Activated T-cell treated with anti-CD3 and anti-CD28 coated beads, Interleukin-2, amount 50 U/mL, for 48 hours (primary cell): ENCODE data around the gene HOXA11.

Experiments
- DNase-seq, 2 experiments: peaks; one replicate each; pipeline ENCODE4 v3.0.0-alpha.2; 2020

HOXA11 gene

DNA sequence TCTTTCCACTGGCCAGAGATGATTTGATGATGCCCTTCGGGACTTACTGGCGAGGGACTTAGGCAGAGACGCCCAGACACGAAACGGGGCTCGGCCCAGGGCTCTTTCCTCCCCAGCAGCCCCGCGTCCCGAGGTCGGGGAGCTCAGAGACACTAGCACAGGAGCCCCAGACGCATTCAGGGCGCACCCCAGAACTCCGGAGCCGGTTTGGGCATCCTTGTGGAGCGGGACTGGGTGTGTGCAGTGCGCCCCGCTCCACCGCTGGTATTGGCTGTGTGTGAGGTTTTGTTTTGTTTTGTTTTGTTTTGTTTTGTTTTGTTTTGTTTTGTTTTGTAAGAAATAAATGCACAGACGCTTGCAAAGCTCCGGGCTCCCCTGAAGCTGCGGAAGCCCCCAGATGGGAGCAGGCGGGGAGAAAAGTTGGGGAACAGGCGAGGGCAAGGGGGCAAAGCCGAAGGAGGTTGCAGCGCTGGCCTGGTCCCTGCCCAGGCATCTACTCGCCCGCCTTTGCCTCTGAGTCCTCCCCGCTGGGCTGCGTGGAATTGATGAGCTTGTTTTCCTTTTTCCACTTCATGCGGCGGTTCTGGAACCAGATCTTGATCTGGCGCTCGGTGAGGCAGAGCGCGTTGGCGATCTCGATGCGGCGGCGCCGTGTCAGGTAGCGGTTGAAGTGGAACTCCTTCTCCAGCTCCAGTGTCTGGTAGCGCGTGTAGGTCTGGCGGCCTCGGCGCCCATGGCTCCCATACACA, 39.7 kb downstream of the HOXA11 start:
- no peak for DNase-seq

DNA sequence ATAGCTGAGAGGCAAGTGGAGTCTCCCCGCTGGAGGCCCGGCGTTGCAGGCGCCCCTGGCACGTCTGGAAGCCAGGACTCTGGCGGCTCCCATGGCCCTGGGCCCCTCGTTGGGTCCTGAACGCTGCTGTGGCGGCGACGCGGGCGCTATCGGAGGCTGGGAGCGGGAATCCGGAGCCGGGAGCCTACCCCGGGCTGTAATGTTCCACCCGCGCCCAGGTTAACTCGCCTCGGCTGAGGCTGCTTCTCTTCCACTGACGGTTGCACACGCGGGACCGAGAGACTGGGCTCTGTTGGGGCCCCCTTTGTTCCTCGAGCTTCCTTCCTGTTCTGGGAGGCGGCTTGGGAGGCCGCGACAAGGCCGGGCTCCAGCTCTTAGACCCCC, 40.3 kb downstream of the HOXA11 start:
- DNase-seq: no peak

DNA sequence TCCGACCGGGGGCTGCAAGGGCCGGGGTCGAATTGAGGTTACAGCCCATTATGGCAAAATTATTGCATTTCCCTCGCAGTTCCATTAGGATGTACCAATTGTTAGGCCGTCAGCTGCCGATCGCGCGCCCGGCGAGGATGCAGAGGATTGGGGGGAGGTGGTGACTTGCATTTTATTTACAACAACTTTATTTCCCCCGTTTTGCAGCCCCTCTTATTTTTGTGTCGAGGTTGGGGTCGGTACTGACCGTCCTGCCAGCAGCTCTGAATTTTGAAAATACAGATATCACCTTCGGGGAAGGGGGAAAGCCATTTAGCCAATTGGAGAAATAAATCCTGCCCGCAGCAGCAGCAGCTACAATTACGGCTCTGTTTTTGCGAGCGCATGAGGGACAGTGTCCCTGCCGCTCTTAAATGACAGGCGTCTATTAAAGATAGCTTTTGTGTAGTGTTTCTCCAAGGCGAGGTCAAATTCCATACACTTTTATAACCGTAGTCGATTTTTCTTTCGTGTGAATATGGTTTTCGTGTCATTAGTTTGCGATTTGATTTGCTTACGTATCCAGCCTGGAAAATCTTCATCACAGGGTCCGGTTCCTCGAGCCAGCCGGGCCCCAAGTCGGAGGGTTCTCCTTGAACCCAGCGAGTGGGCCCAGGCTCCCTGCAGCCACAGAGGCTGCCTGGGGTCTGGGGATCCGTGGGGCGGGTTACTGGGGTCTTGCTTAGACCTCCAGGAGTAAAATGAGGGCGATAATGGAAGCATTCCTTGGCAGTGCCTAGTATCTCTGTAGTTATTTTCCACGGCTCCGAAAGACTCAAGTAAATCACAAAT, 40.9 kb downstream of the HOXA11 start:
- DNase-seq: no peak

DNA sequence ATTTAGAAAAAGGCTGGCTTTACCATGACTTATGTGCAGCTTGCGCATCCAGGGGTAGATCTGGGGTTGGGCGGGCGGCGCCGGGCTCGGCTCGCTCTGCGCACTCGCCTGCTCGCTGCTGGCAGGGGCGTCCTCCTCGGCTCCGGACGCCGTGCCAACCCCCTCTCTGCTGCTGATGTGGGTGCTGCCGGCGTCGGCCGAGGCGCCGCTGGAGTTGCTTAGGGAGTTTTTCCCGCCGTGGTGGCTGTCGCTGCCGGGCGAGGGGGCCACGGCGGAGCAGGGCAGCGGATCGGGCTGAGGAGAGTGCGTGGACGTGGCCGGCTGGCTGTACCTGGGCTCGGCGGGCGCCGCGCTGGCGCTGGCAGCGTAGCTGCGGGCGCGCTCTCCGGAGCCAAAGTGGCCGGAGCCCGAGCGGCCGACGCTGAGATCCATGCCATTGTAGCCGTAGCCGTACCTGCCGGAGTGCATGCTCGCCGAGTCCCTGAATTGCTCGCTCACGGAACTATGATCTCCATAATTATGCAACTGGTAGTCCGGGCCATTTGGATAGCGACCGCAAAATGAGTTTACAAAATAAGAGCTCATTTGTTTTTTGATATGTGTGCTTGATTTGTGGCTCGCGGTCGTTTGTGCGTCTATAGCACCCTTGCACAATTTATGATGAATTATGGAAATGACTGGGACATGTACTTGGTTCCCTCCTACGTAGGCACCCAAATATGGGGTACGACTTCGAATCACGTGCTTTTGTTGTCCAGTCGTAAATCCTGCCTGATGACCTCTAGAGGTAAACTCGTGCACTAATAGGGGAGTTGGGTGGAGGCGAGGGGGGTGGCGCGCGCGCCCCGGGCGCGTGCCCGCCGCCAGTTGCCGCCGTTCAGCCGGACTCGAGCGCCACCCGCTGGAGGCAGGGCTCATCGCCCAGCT, 41.7 kb downstream of the HOXA11 start, which contains the start of gene HOXA5:
Gene HOXA5 (minus strand): TSS at position 659 of the 927 bp plus-strand sequence. CDS start 74 bp downstream, at position 585.
- DNase-seq: no peak

DNA sequence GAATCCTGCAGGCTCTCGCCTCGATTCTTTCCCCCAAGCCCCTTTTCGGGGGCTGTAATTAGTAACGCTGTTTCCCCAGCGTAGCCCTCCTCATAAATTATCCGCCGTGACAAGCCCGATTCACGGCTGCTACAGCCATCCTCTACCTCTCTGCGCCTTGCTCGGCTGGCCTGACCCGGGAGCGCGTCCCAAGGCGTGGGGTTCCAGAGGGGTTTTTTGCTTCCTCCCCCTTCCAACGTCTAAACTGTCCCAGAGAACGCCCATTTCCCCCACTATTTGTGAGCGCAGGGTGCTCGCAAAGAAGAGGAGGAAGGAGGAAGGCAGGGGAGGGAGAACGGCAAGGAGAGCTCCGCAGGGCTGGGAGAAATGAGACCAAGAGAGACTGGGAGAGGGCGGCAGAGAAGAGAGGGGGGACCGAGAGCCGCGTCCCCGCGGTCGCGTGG, 42.4 kb downstream of the HOXA11 start:
- no peak for DNase-seq

DNA sequence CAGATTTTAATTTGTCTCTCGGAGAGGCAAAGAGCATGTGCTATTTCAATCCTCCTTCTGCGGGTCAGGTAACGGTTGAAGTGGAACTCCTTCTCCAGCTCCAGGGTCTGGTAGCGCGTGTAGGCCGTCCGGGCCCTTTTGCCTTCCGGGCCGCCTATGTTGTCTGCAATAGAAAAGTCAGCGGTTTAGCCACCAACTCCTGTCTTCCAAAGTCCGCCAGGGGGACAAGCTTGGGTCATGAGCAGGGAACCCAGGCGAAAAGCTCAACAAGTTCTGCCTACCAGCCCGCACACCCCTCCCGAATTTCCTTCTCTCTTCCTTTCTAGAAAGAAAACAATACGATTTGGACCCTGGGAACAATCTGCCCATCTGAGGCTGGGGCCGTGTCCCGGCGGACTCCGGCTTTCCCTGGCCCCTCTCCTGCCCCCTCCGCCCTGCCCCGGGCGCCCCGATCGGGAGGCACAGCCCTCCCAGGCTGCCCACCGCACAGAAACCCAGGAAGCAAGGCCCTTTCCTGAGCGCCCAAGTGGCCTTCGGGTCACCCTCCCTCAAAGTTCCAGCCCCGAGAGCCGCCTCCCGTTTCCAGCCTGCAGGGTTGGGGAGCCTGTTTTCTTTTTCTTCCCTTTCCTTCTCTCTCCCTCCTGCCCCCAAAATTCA, 43.0 kb downstream of the HOXA11 start:
- DNase-seq: no peak

DNA sequence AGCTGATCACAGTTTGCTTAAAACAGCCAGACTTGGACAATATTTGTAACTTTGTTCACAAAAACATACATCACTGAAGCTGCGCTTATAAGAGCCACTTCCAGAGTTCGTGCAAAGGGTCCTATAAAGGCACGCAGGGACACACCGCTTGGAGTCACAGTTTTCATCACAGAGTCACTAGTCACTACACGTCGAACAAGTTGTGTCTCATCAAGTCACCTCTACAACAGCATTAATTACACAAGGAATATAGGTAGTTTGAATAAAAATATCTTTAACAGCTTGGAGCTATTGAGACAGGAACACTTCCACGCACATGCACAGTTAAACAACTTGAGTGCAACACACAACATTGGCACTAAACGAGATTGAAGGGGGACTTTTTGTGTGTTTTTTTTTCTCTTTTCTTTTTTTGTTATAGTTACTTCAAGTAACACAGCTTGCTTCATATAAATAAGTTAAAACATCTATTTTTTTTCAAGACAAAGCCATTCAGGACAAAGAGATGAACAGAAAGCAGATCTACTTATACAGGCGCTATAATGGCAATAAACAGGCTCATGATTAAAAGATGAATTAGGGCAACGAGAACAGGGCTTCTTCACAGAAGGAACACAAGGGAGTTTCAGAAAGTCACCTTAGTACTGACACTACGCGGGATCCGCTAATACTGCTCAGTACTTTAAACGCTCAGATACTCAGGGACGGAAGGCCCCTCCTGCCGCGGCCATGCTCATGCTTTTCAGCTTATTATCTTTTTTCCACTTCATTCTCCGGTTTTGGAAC, 43.7 kb downstream of the HOXA11 start:
- no peak for DNase-seq

DNA sequence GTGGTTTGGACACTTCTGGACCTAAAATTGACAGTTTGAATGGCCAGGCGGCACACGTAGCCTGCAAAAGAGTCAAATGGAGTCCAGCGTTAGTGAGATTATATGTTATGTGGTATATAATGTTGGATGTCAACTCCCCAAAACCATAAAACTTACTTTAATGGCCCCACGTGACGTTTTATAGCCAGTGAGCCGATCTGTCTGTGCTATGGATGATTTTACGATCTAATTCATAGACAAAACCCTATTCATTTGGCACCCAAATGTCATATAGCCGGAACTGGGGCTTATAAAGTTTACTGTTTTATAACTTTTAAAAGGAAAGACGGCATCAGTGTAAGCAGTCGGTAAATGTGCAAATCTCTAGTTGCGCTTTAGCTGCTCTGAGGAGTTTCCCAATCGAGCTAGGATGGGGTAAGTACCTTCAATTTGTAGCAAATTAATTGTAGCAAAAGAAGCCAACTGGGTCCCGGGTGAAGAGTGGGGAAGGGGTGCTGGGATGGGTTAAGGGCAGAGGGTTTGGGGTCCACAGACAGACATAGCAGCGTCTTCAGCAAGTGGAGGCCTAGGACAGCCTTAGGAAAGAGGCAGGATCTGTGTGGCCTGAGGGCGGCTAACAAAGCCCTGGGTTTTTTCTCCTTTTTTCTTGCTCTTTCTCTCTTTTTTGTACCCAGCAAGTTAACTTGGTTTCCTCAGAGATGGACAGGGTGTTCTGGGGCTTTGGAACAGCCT, 44.7 kb downstream of the HOXA11 start:
- DNase-seq: no peak

DNA sequence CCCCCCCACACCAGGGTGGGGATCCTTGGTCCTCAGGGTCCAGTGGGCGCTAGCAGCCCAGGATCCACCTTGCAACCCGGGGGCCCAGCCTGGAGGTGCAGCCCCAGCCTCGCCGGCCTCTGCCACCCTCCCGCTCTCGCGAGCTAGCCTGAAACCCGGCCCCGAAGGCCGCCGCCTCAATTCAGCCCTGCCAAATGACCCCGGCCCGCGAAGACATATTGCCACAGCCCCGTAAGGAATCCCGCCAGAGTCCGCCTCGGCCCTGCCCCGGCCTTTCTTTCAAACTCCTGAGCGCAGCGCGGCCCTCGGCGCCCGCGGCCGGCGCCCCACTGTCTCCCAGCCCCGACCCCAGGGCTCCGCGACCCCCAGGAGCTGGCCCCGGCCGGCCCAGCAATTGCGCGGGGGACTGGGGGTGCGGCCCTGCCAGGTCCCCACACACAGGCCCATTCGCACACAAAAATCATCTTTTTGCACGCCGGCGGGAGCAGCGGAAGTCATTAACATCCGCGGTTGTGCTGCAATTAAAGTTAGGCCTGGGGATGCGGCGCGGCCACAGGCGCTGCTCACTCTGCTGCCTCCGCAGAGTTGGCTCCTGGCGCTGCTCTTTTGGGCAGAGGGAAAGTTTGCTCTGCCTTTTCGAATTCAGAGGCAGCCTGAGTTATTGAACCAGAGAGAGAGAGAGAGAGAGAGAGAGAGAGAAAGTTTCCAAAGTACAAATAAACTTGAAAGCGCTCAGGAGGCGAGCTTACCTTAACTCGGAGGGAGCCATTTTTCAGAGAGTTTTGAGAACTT, 45.5 kb downstream of the HOXA11 start:
- DNase-seq: no peak

DNA sequence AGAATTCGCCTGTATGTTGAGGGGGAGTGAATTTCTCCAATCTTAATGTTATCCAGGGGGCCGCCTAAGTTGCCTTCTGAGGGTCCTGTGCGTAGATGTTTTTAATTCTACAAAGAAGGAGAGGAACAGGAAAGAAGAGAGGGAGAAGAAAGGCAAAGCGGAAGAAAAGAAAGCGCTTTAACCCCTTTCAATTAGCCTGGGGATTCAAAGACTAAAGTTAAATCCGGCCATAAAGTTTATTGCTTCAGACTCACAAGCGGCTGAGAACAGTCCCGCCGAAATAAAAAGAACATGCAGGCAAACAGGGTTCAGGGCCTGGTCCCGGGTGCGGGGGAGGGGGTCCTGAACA, 46.1 kb downstream of the HOXA11 start:
- DNase-seq: no peak

DNA sequence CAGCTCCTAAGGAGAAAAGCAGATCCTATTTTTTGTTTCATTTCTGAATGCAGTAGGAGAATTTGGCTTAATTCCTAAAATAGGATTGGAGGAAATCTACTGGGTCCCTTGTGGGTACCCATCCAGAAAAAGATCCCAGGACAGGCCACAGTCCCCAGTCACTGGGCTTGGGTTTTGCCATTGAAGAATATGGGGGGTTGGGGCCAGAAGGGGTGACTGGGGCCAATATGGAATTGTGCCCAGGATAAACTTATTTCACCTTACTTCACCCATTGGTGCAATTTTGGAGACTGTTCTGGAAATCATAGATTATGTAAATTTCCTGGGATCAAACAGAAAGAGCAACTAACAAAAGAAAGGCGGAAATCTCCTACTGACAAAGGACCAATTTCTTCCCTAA, 46.6 kb downstream of the HOXA11 start:
- no peak for DNase-seq

DNA sequence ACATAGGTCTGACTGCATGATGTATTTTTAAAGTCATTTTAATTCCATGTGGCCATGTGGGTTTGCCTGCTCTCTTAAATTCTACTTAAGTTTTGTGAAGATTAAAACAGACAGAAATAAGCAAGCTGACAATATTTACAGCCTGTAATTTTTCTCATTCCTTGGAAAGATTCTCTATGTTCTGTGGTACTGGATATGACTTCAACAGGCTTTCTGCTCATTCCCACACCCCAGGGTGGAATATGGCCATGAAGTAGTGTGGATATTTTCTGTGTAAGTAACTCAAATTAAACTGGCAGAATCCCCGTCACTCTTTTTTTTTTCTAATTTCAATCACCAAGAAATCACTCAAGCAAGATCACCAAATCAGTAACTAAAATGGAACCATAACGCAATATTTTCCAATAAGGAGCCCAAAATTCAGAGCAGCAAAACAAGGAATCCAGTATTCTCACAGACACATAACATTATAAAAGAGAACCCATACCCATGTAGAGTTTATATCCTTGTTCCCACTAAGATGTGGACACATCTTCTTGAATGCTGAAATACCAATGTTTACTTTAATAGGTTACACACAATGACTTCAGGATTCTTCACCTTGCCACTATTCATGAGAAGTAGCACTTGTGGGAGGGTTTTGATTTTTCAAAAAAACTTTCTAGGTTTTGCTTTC, 47.3 kb downstream of the HOXA11 start:
- no peak for DNase-seq

DNA sequence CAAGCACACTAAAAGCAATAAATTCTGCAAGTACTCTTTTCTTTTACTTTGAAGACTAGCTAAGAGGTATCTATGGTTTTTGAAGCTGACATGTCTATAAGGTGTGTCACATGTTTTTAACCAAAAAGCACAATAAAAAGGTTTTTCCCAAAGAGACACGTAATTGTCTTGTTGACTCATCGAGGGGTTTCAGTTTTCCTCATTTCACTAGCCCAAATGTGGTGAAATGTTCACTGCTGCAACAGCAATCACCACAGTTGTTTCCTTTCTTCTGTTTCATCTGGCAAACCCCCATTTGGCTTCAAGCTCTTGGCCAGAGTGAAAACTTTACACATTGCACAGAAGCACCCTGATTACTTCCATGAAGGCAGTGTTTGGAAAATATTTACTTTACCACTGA, 50.6 kb downstream of the HOXA11 start:
- DNase-seq: no peak

DNA sequence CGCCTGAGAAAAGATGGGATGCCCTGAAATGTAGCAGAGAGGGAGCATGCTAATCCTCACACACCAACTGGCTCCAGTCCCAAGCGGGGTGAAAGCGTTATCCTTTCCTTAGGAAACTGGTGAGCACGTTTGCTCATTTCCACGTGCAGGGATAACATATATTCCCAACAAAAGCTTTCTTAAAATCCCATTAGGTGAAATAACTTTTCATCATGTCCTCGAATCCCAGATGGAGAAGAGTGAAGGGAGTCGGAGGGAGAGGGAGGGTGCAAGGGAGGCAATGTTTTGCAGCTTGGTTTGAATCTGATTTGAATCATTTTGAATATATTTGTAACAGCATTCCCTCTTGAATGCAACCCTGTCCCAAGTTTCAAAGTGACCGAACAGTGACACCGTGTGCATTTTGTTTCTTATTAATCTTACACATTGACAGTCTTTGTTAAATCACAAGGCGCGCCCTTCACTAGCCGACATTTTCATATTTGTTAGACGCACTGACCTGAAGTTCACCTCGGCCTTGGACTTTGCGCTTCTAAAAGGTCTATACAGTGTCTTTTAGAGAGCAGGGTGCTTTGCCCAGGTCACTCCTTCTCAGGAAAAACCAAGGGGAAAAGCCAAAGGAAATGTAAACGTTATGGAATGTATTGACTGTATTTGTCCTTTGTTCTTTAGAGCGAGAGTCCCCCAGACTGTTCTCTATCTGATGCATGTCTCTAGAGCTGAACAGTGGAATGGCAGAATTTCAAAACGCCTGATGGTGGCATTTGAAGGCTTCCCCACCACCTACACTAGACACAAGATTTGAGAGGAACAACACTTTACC, 51.4 kb downstream of the HOXA11 start:
- DNase-seq: no peak

DNA sequence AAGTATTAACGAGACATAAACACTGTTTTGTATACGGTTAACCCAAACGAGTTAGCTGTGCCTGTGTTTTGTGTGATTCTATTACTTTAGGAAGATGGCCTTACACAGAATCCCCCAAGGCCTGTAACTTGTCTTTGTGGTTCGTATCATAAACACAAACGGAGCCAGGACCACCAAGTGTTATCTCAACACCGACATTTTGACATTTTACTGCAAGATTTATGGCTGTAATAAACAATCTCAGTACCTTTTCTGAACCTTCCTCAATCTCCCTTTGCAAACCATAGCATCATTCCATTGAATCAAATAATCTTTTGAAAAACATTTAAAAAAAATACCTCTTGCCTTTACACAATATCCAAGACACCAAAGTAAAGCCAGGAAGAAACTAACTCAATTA, 52.1 kb downstream of the HOXA11 start:
- DNase-seq: no peak

DNA sequence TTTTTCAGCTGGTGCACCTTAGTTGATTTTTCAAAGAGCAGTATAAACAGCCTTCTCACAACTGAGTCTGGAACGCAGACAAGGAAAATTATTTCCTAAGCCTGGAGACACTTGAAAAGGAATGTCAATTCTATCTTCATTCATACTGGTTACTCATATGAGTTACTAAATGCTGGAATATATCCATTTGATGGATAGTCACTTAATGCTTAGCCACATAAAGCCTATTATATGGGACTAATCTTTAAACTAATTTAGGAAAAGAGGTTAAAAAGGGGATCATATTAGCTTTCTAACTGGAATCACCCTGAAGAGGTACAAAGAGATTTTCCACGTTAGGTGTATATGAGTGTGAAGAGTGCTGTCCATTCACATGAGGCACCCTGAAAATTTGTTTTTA, 52.8 kb downstream of the HOXA11 start:
- no peak for DNase-seq

DNA sequence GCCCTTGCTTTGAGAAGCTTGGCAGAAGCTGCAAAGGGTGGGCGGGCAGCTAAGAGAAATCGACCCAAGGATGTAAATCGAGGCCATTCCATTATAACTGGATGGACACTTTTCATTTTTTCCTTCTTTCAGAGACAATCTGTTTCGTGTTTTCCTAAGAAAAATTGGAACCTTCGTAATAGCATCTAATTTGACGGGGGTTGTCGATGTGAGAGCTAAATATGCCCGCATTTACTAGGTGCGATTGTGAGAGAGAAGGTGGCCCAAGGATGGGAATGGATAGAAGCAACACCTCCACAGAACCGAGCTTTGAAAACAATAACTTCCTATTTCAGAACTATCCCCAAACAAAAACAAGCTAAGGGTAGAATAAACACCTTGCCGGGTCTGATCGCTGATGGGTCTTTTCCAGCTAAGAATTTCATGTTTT, 53.6 kb downstream of the HOXA11 start:
- DNase-seq: no peak
